Activated T-helper 9 cell treated with anti-CD3 and anti-CD28 coated beads, Interleukin-2, amount 50 U/mL, for 16 hours (primary cell): ENCODE measurements around the gene ABHD16A.

ENCODE experiments used
- DNase-seq: peaks from one replicate; pipeline ENCODE4 v3.0.0-alpha.2; 2020; ENCODE audit warnings: low read depth

The ABHD16A gene

DNA sequence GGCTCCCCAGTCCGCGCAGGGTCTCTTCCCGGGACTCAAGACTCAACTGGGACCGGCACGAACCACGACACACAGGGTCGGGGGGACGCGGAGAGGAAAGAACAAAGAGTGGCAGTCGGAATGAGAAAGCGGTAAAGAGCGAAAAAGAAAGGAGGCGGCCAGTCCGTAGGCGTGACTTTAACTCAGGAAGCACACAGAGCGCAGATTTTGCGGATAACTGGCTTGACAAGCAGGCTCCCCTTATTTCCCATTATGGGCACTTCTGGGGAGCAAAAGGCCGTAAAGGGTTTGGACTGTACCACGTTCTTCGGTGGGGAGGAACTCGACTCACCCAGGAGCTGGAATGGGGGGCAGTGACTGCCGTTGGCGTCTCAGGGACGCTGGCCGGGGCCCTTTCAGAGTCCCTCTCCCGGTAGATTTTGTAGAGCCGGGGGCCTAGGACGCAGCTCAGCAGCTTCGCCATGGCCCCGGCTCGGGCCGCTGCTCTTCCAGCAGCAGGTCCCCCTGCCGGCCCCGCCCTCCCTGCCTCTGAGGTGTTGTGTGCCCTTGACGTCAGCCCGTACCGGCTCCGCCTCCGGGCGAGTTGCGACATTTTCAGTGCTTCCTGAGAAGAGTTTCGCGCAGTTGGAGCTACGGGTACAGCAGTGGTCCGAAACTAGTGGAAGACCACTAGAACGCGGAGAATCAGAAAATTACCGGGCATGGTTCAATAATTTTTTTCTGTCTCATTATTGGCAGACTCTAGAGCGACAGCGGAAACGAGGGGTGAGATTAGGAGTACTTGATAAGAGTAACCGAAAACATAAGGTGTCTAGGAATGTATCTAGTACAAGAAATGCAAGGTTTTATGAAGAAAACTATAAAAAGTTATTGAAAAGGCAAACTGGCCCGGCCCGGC, at the start of gene ABHD16A:
Gene ABHD16A, minus strand, starts transcription at position 506 of the 898 bp plus-strand sequence. Its CDS starts 43 bp downstream, at position 463.
- DNase-seq = peak; percentile 94

DNA sequence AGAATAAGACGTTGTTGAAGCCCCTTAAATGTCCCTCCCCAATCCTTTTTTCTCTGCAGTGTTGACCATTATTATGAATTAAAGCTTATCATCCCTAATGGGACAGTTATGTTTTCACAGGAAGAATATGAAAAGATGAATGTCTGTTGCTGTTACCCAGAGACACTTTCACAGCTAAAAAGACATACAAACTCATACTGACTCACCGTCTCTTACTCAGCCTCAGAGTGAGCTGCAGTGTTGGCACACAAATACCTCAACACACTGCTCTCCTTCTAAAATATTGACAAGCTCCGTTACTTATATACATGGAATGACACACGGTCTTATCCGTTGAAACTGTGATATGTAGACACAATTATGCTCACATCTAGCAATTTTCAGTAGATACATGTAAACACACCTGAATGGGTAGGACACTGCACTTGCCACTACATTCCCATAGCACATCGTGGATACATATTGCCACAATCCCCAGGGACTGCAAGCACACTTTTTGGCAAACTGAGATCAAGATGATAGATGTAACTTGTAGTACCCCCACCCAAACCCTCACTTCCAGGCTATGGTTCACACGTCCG, 49.7 kb upstream of the ABHD16A start:
- DNase-seq = no peak

DNA sequence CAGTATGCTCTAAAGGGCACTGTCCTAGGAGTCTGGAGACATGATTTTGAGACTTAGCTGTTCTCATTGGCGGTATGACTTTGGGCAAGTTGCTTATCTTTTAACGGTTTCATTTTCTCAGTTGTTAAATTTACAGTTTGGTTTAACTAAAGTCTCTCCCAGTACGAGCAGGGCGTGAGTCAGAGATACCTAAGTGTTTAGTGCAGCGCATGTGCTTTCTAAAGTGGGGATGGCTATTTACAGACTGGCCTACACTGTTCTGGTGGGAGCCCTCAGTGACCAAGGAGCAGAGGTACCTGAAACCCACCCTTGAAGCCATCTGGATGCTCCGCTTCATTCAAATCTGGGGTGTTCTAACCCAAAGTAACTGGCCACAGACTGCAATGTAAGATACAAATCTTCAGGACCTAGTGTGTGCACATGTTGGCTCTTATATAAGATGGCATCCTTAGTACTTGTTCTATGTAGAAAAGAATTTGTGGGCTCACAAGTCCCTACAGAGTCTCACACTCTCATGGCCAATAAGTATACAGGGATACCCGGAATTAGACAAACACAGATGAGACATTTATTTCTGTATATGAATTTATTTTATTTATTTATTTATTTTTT, 47.4 kb upstream of the ABHD16A start:
- DNase-seq = no peak

DNA sequence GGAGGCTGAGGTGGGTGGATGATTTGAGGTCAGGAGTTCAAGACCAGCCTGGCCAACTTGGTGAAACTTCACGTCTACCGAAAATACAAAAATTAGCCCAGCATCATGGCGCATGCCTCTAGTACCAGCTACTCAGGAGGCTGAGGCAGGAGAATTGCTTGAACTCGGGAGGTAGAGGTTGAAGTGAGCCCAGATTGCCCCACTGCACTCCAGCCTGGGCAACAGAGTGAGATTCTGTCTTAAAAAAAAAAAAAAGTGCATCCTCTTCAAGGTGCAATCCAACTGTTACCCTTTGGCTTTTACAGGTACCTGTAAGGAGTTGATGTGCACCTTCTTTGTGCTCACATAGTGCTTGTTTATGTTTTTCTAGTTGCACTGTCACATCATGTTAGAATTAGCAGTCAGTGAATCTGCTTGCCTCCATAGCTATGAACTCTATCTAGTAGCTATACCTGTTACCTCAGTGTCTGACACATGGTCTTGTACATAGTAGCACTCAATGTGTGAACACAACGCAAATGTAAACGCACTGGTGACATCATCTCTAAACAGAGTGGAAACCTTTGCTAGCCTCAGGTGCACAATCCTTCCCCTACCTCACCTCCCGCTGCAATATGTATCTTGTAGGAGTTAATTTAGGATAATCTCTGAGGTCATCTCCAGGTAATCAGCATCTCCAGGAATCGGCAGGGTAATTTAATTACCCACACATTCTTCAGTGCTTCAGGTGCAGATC, 46.3 kb upstream of the ABHD16A start:
- DNase-seq = no peak

DNA sequence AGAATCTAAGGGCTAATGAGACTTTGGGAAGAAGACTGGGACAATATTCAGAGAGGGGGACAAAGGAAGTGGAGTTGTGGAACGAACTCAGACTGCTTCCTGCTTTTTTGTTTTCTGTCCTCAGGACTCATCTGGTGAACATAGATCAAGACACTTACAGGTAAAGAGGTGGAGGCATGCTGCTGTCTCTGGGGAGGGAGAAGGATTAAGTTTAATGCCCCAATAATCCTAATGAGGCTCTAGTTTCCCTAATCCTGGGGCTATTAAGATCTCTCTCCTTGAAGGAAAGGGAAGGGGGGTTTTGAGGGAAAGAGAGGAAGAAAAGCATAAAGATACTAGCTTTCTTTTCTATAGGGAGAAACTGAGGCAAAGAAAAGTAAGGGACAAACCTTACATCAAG, 41.3 kb upstream of the ABHD16A start:
- no peak for DNase-seq

DNA sequence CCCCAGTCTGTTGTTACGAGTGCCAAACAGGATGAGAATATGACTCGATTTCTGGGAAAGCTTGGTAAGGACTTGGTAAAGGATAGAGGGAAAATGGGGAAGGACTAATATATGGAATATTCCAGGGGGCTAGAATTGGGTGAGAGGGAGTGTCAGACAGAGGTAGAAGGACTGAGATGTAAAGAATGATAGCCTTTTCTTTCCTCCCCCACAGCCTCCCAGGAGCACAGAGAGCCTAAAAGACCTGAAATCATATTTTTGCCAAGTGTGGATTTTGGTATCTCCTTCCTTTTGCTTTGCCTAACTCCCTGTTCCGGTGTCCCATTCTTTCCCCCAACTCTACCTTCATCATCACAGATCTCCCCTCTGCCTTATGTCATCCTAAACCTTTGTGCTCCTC, 39.8 kb upstream of the ABHD16A start:
- no peak for DNase-seq

DNA sequence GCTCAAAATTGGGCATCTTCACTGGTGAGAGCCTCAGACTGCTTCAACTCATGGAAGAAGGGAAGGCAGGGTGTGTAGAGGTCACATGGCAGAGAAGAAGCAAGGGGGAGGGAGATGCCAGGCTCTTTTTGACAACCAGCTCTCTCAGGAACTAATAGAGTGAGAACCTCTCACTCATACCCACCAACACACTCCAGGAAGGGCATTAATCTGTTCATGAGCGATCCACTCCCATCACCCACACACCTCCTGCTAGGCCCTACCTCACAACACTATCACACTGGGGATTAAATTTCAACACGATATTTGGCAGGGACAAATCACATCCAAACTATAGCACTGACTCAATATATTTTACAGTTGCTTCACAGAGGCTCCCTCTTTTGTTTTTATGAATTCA, 38.7 kb upstream of the ABHD16A start:
- DNase-seq = no peak

DNA sequence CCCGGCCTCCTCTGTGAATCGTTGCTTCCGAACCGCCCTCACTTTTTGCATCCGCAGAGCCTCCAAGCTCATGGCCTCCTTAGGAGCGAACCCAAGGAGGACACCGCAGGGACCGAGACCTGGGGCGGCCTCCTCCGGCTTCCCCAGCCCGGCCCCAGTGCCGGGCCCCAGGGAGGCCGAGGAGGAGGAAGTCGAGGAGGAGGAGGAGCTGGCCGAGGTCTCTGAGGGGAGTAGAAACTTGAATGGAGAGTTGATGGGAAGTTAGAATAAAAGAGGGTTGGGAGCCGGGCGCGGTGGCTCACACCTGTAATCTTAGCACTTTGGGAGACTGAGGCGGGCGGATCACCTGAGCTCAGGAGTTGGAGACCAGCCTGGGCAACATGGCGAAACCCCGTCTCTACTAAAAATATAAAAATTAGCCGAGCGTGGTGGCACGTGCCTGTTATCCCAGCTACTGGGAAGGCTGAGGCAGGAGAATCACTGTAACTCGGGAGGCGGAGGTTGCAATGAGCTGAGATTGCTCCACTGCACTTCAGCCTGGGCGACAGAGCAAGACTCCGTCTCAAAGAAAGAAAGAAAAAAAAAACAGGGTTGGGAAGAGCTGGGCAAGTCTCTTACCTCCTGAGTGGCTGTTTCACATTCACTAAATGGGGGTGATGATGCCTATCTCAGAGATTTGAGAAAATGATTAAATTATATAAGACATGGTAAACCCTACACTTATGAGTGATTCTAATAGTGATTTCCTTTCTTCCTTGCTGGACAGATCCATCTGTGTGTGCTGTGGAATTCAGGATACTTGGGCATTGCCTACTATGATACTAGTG, 37.5 kb upstream of the ABHD16A start:
- no peak for DNase-seq

DNA sequence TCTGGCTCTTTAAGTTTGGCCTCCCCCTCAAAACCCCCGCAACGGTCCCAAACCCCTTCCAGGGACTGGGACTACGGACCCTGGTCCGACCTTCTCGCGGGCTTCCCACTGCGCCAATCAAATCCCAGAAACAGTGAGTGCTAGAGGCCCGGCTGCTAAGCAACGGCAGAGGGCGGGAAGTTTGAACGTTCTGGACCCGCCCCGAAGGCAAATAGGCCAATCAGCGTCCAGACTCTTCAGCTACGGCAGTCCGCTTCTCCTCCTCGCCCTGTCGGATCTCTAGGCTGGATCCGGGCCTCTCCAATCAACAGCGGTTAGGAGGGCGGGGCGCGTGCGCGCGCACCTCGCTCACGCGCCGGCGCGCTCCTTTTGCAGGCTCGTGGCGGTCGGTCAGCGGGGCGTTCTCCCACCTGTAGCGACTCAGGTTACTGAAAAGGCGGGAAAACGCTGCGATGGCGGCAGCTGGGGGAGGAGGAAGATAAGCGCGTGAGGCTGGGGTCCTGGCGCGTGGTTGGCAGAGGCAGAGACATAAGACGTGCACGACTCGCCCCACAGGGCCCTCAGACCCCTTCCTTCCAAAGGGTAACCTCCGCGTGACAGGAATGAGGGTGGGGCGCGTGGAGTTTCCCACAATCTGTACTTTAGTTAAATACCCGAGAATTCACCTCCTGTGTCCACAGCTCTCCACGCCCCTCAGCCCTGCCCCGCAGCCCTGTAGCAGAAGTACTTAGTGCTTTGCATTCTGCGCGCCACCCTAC, 36.7 kb upstream of the ABHD16A start, which contains the start of gene MSH5:
Gene MSH5, plus strand, starts transcription at position 367 of the 758 bp plus-strand sequence. CDS start 462 bp downstream, outside the sequence.
- peak; percentile 91 for DNase-seq

DNA sequence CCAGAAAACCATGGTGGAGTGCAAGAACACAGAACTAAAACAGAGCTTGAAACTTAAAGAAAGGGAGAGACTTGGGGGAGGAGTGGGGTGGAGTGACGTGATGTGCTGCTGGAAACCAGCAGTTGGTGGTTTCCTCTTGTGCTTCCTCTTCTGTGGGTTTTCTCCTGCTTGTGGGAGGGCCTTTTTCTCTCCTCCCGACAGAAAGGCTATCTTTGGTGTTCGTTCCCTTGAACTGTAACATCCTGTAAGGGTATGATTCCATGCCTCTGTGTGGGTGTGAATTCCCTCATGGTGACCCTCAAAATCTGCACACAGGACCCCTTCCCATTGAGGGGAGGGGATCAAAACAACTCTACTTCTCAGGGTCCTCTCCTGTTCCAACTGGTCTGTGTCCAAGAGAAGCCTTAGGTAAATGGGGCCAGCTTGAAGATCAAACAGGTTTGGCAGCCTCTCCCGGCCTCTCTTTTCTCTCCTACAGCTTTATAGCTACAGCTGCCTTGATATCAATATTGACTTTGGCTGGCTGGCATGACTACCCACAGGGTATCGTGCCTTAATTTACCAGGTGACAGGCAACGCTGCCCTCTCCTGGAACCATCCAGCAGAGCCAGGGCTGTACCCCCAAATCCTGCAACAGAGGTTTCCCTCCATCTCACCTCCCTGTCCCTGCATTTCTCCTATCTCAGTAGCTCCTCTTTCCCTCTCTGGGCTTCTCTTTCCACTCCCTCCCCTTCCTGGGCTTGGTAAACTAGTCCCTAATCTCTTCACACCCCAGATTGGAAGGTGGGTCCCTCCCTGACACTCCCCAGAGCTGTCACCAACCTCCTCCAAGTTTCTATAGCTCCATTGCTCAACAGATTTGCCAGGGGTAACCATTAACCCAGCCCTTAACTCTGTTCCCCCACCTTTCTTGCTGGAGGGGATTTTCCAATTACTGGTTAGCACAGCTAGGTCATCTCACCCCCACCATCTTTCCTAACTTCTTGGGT, 35.2 kb upstream of the ABHD16A start:
- peak; percentile 46 for DNase-seq

DNA sequence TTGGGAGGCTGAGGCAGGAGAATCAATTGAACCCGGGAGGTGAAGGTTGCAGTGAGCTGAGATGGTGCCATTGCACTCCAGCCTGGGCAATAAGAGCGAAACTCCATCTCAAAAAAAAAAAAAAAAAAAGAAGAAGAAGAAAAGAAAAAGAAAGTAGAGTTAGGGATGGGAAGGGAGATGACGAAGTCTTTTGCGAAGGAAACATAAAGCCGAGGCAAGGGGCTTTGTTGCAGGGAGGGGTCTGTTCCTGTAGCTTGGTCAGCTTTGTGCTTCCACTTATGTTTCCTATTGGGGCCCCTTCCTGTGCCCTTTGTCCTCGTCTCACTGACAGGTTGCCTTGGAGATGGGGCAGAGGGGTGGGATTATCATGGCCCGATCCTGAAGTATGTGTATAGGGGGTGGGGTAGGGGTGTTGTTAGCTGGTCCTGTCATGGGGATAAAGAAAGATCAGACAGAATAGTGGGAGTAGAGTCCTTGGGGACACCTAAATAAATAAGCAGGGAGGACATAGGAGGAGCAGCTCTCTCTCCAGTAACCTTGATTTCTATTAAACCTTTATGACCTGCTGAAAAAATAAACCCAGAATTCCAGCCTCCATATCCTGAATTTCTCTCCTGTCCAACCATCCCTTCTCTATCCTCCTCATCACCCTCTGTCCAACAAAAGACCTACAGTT, 34.3 kb upstream of the ABHD16A start:
- DNase-seq = no peak

DNA sequence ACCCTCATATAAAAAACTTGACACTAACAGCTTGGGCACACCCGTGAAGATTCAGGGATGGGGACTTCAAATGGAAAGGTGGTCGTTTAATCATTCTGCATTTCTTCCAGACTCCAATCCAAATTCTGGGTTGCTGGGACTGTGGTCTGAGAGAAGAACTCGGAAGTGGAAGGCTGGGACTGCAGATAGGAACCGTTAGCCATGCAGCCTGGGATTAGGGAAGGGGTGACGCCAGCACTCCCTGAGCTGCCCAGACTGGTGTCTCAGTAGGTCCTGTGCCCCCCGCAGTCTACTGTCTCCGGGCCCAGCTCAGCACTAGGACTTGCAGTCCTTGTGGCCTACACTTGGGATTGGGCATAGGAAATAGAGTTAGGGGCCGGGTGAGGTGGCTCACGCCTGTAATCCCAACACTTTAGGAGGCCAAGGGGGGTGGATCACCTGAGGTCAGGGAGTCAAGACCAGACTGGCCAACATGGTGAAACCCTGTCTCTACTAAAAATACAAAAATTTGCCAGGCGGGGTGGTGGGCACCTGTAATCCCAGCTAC, 33.7 kb upstream of the ABHD16A start:
- no peak for DNase-seq

DNA sequence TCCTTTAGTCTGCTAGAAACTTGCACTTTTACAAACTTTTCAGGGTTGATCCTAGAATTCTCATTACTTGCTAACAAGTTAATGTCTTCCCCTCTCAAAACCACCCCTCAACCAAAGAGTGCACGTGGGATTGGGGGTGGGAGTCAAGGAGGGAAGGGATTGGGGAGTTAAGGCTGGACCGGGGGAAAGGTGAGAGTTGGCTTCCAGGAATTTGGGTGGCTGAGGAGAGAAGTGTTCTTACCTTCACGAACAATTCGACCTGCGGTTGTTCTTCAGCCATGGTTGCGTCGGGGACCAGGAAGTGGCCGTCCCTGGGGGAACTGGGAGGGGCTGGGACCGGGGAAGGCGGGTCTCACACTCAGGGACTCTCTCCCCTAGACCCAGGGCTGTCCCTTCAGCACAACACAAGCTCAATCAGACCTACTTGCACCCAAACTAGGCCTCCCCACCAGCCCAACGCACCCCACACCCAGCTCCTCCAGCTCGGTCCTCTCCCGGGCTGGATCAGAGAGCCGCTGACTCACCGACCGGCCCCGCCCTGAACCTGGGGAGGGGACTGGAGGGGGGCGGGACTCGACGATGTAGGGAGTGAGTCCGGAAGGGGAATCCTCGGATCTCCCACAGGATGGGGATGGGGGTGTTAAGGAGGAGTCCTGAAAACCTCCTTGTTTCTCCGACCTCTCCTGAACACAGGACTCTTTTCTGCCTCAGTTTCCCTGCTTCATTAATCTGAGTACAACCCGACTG, 33.1 kb upstream of the ABHD16A start, which contains the start of gene CLIC1:
Gene CLIC1, minus strand, starts transcription at position 510 of the 747 bp plus-strand sequence. Its CDS starts 230 bp downstream, at position 280.
- DNase-seq = peak; percentile 69

DNA sequence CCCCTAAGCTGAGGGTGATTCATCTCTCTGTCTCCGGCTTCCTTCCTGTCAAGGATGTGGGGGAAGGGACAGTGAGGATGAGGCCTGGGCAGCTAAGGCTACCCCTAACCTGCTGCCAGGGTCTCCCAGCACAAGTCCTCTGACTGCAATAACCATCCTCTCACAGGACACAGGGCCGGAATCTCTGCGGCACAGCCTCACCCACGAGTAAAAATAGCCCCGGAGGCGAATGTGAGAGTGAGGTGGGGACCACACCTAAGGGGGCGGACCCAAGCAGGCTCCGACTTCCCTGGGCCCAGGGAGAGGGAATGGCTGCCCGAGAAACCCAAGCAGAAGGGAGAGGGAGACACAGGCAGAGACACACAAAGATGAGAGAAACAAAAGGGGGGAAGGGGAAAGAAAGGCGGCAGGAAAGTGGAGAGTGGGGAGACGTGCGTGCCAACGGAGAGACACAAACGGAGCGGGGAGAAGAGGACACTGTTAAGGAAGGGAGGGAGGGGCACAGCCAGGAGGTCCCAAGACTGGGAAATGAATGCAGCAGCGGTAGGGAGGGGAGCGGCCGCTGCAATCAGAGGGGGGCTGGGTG, 31.8 kb upstream of the ABHD16A start:
- peak; percentile 24 for DNase-seq

DNA sequence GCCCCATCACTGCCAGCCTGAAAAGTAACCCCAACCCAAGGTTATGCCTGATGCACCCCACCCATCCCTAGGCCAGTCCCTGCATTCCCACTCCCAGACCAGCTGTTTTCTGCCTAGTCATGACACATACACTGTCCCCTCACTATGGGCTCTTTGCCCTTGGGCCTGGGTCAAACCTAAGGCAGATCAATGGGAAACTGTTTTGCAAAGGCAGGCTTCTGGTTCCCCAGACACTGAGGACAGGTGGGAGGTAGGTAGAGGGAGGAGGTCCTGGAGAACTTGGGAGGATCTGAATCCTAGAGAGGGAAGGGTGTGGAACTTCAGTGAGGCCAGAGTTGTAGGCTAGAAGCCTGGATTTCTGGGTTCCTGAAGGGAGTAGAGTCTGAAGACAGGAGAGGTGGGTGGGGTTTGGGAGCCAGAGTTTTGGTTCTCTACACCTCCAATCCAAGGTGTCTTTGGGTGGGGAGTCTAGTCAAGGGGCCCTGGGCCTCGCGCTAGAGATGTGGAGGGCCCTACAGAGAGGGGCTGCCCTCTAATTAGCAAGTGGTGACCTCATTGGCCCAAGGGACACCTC, 31.2 kb upstream of the ABHD16A start:
- no peak for DNase-seq

DNA sequence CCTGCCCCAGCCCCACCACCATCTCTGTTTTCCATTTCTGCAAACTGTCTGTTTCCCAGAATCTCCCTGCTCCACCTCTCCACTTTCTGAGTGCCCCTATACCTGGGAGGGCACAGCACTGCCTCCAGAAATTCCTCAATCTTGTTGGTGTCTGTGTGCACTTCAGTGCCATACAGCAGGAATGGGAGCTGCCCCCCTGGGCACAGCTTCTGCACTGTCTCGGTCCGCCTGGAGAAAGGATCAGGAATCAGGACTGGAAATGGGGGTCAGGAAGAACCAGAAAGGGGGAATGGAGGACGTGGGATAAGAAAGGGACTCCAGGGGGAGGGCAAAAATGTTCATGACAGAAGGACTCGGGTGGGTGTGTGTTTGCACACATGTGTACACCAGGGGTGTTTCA, 30.6 kb upstream of the ABHD16A start:
- DNase-seq = no peak

DNA sequence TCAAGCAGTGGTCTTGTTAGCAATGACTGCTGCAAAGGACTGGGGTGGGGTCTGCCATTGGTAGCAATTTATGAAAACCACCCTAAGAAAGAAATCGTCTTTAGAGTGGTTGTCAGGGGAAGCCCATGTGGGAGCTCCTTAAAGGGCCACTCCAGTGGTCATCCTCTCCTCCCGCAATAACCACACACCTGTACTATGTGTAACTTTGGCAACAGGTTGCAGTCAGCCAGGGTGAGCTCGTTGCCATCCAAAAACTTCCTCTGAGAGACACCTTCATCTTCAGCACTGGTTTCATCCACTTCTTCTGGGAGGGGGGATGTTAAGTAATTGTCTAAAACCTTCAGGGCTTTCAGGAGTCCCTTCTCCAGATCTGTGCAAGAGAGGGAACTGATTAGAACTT, 28.9 kb upstream of the ABHD16A start:
- no peak for DNase-seq
